Measurements from ENCODE around the gene SLC22A4. TPM values are rescaled to one million over a fixed set of nuclear protein-coding genes. Genes with fewer than 3 reads are reported as not detected.

Gene SLC22A4
- total RNA-seq, 1 experiment from 2014 or later = 0.72 TPM

GRCh38 chr5:132355140-132355765 is 61.1 kb downstream of the SLC22A4 start:
- no peak for TF ChIP-seq CTCF (conservative IDR thresholded peaks at IDR 0.05)
- no peak overlapping the region; the same call in 1 of the 2 replicates for H3K14ac ChIP-seq (ENCODE audit: insufficient read depth, low read length)
- no peaks in the 10 kb centered on the region for H3K79me1 ChIP-seq (ENCODE audit: insufficient read depth, low read depth, low read length, poor library complexity, severe bottlenecking)
- peak overlapping the region; percentile 27 for H3K18ac ChIP-seq (ENCODE audit: insufficient read length, low read depth, low read length)
- H3K36me3 Mint-ChIP-seq (ENCODE audit: insufficient read depth in 1 of 3, low read depth in 3 of 3) = peaks cover 3 to 14% (median 8%) of the 10 kb centered on the region in 3 experiments; a peak in 5 of 7 replicates
- no peak overlapping the region for H3K4ac ChIP-seq (ENCODE audit: low read depth, low read length)
- no peak for DNase-seq
- no peak overlapping the region for H4K8ac ChIP-seq (replicated peaks; ENCODE audit: insufficient read length, low read depth, low read length)
- WGBS (ENCODE audit: extremely low coverage, insufficient read length, low lambda C conversion rate) = no CpG with 5 or more reads among the region's 3 CpGs
- no peak overlapping the region for H3K23ac ChIP-seq (ENCODE audit: insufficient read length, low read depth, low read length)
- no peak overlapping the region for H3T11ph ChIP-seq (ENCODE audit: low read length)
- no peak overlapping the region for H2BK15ac ChIP-seq (ENCODE audit: low read depth, low read length)
- no peaks in the 10 kb centered on the region for H3K79me2 ChIP-seq (ENCODE audit: insufficient read depth, low read length)
- H2AK5ac ChIP-seq (ENCODE audit: insufficient read length, low read length) = no peak overlapping the region
- H3K4me3 Mint-ChIP-seq = no peak overlapping the region
- no peak overlapping the region for H3K27ac Mint-ChIP-seq
- H3K23me2 ChIP-seq (ENCODE audit: insufficient read length, low read depth, low read length, poor library complexity, severe bottlenecking) = no peaks in the 10 kb centered on the region
- peaks cover 6% of the 10 kb centered on the region for H3K9me3 ChIP-seq (ENCODE audit: control insufficient read depth, low read depth, low read length)
- H2BK5ac ChIP-seq (ENCODE audit: insufficient read length, low read length) = no peak overlapping the region
- peaks cover 7% of the 10 kb centered on the region in 2 experiments; a peak in 4 of 5 replicates for H3K9me3 Mint-ChIP-seq
- no peaks in the 10 kb centered on the region for H3K27me3 ChIP-seq (ENCODE audit: insufficient read depth, low read length)
- no peak overlapping the region for H3K9ac ChIP-seq (ENCODE audit: extremely low read depth, insufficient read length, low read length)
- no peak overlapping the region for H2BK12ac ChIP-seq (ENCODE audit: insufficient read length, low read depth, low read length)
- H4K91ac ChIP-seq (ENCODE audit: insufficient read length, low read depth, low read length) = no peak overlapping the region
- peaks cover 7 to 12% of the 10 kb centered on the region in 2 experiments for H3K4me1 Mint-ChIP-seq
- no peak overlapping the region for H3K4me2 ChIP-seq (ENCODE audit: insufficient read depth, insufficient read length, low read length)
- no peaks in the 10 kb centered on the region for H4K20me1 ChIP-seq (ENCODE audit: control insufficient read depth, insufficient read depth, insufficient read length)
- no peak overlapping the region for H3K56ac ChIP-seq (ENCODE audit: insufficient read length, low read depth, low read length)
- no peak overlapping the region for H4K5ac ChIP-seq (ENCODE audit: insufficient read length, low read depth, low read length)
- H2BK120ac ChIP-seq (ENCODE audit: low read depth, low read length, poor library complexity, severe bottlenecking) = no peak overlapping the region
- no peaks in the 10 kb centered on the region for H3K27me3 Mint-ChIP-seq (ENCODE audit: low read depth)
- H3K4me1 ChIP-seq (ENCODE audit: insufficient read depth, low read length) = peaks cover 3% of the 10 kb centered on the region; the same call in 1 of the 2 replicates
- H3K27ac ChIP-seq (ENCODE audit: insufficient read length, low read depth, low read length) = no peak overlapping the region
- H2AFZ ChIP-seq (ENCODE audit: low read length) = no peak overlapping the region
- H2BK20ac ChIP-seq (ENCODE audit: low read depth, low read length, poor library complexity, severe bottlenecking) = no peak overlapping the region

Data from H9 (cell line).